CD4-positive, alpha-beta T cell treated with Interleukin-4 for 4 hours (primary cell): ENCODE results near the gene PASK.

ENCODE experiments used
- DNase-seq: peaks from one replicate; pipeline ENCODE4 v3.0.0-alpha.2; 2020

The PASK gene

GRCh38 chr2:241179899-241180298 is 30.6 kb upstream of the PASK start:
- DNase-seq: no peak

GRCh38 chr2:241178961-241179360 is 29.7 kb upstream of the PASK start:
- DNase-seq: no peak

- DNase-seq: no peak
Measured at GRCh38 chr2:241177526-241178334, 28.5 kb upstream of the PASK start.

GRCh38 chr2:241173557-241173956 is 24.3 kb upstream of the PASK start:
- DNase-seq: no peak

- DNase-seq: no peak
Measured at GRCh38 chr2:241168366-241168765, 19.1 kb upstream of the PASK start.

GRCh38 chr2:241163601-241164118 is 14.4 kb upstream of the PASK start:
- DNase-seq: no peak

GRCh38 chr2:241161646-241162281 is 12.5 kb upstream of the PASK start:
- no peak for DNase-seq

- DNase-seq: no peak
Measured at GRCh38 chr2:241160318-241160717, 11.0 kb upstream of the PASK start.

GRCh38 chr2:241159116-241159515 is 9.8 kb upstream of the PASK start:
- no peak for DNase-seq

GRCh38 chr2:241158546-241158900 is 9.3 kb upstream of the PASK start:
- no peak for DNase-seq

GRCh38 chr2:241157841-241158545 is 8.7 kb upstream of the PASK start:
- no peak for DNase-seq

- no peak for DNase-seq
Measured at GRCh38 chr2:241156971-241157441, 7.7 kb upstream of the PASK start.

GRCh38 chr2:241155936-241156335 is 6.7 kb upstream of the PASK start:
- DNase-seq: no peak

- DNase-seq: no peak
Measured at GRCh38 chr2:241154915-241155314, 5.6 kb upstream of the PASK start.

GRCh38 chr2:241153616-241154015 is 4.3 kb upstream of the PASK start:
- no peak for DNase-seq

- no peak for DNase-seq
Measured at GRCh38 chr2:241151934-241152660, 2.8 kb upstream of the PASK start.

- DNase-seq: no peak
Measured at GRCh38 chr2:241150660-241151530, 1.6 kb upstream of the PASK start.

- DNase-seq: peak; percentile 96
Measured at GRCh38 chr2:241149925-241150659, 820 bp upstream of the PASK start, which contains the start of gene PPP1R7. PPP1R7 (plus strand) TSS chr2:241150467; CDS start chr2:241150496, 29 bp downstream.

- no peak for DNase-seq
Measured at GRCh38 chr2:241149675-241149924, 328 bp upstream of the PASK start.

- no peak for DNase-seq
Measured at GRCh38 chr2:241148239-241148638, 1.0 kb downstream of the PASK start.

GRCh38 chr2:241147336-241147735 is 1.9 kb downstream of the PASK start:
- DNase-seq: no peak
